NCI-H526 treated with DMSO at 0.1 percent for 48 hours (cell line): Measurements from ENCODE around the gene FARS2.

ENCODE experiments used
- DNase-seq: peaks from one replicate; lab custom pipeline; 2025; lab: John Stamatoyannopoulos, UW

FARS2 gene

GRCh38 chr6:5468586-5468985 lies 207.3 kb downstream of the FARS2 start:
- DNase-seq, result no peak

DNA sequence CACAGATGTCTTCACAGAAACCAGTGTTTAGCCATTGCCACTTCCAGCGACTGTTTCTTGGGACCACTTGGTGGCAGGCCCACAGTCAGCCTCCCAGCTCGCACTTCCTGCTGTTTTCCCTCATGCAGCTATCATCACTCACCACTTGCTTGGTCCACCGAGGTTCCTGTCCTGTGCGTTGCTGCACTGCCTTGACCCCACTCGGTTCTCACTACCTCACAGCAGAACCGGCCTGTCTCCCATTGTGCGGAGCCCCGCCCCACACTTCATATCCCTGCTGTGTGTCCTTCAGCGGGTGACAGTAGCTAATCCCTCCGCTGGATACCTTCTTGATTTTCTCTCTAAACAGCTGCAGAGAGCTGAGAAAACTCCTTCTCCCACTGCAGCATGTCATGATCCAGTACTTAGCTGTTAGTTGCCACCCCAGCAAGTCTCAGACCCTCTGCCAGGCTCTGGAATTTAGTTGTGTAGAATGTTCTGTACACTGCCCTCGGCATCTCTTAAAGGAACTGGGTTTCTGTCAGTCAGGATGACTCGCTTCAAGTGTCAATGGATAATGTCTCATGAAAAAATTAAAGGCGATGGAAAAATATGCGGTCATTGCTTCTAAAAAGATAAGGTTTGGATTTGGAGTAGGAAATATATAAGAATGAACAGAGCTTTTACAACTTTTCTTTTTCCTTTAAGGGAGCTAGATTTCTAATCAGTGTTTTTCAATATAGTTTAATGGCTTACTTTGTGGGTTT lies 208.0 kb downstream of the FARS2 start:
- no peak for DNase-seq

GRCh38 chr6:5471044-5471443 lies 209.7 kb downstream of the FARS2 start:
- peak; percentile 40 for DNase-seq

DNA sequence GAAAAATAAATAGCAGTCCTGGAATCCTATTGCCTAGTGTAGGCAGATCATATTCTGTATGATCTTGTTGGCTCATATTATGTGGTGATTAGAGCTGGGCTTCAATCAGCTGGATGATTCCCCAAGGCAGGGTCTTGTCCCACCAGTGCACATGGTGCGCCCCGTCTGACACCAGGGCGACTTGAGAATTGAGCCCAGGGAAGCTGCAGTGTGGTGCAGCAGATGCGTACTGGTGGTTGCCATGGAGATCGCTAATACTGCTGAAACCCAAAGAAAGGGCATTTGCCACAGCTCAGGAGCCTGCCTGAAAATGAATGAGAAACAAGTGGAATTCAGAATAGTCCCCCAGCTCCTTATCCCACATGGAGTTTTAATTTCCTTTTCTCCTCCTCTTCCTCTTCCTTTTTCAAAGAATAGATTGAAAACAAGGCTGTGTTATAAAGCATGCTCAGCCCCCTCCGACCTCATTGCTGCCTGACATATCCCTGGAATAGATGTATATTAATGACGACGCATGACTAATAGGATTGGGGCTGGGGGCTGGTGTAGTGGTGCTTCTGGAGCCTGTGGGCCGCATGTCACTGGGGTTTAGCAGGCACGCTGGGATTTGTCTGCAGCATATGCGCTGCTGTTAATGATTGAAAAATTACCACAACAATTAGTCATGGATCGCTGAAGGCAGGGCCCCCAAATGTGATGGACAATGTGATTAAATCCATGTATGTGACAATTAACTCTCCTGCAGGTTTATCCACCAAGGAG lies 210.5 kb downstream of the FARS2 start:
- no peak for DNase-seq

DNA sequence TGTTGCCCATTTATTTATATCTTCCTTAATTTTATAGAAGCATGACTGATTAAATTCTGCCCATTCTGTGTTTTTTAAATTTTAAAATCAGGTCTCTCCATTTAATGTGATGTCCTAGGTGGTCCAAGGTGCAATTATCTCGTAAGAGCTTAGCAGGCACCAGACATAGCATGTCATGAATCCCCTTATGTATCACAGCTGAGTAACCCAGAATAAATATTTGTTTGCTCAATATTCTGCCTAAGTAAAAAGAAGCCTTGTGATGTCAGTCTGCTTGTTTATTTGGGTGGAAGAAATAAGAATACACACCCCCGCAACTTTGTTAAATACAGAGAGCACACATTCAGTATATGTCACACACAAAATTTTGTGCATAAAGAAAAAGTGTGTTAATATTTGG lies 211.3 kb downstream of the FARS2 start:
- no peak for DNase-seq

- no peak for DNase-seq
Observed at GRCh38 chr6:5475779-5476178, 214.5 kb downstream of the FARS2 start.

- no peak for DNase-seq
Observed at GRCh38 chr6:5478380-5478779, 217.1 kb downstream of the FARS2 start.

- no peak for DNase-seq
Observed at GRCh38 chr6:5481033-5481432, 219.7 kb downstream of the FARS2 start.

GRCh38 chr6:5481750-5482149 lies 220.4 kb downstream of the FARS2 start:
- DNase-seq, result no peak

DNA sequence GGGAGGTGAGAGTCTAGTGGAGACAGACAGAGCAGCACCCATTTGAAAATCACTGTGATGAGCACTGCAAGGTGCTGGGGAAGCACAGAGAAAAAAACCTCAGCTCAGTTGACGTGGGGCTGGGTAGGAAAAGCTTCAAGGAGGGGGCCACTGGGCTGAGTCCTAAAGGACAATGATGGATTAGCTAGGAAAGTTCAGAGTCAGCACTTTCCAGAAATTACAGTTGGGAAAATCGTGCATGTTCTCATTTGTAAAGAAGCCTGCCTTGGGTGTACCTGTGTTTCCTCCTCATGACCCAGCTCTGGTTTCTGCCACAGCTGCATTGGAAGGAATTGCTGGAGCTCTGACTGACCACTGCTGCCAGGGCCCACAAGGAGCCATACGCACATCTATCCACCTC lies 221.3 kb downstream of the FARS2 start:
- no peak for DNase-seq

- no peak for DNase-seq
Observed at GRCh38 chr6:5484692-5485091, 223.4 kb downstream of the FARS2 start.

DNA sequence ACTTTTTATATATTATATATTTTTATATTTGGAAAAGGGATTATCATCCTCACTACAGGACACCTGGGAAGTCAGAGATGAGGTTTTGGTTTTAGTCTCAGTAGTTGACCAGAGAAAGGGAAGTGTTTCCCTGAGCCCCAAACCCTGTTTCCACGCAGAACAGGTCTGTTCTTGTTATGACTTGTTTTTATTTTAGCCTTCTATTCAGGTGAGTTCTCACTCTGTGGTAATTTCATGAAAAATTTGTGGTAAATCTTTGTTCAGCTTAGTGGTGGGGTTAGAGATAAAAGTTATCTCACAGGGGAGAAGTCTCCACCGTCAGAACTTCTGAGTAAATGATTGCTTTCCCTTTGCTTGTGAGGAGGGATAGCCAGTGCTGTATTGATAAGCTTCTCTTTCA lies 224.9 kb downstream of the FARS2 start:
- DNase-seq, result no peak

GRCh38 chr6:5490501-5491069 lies 229.3 kb downstream of the FARS2 start:
- no peak for DNase-seq

DNA sequence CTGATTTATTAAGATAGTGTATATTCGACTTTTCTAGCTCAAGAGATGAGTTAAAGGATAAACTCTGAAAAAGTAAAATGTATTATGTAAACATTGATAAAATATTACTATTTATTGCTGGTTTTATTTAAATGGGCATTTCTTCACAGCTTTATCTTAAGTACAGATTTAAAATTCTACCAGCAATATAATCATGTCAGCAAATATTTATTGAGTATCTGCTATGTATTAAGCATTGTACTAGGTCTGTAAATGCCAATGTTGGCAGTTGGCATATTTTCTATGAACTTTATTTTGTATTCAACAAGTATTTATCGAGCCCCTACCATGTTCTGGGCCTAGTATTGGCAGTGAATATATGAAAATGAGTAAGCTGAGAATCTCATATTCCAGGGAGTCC lies 231.0 kb downstream of the FARS2 start:
- DNase-seq, result no peak

- no peak for DNase-seq
Observed at GRCh38 chr6:5493806-5494205, 232.5 kb downstream of the FARS2 start.

GRCh38 chr6:5497896-5498578 lies 236.7 kb downstream of the FARS2 start:
- peak; percentile 12 for DNase-seq

- DNase-seq, result no peak
Observed at GRCh38 chr6:5498579-5498899, 237.2 kb downstream of the FARS2 start.

- no peak for DNase-seq
Observed at GRCh38 chr6:5499644-5500306, 238.5 kb downstream of the FARS2 start.

DNA sequence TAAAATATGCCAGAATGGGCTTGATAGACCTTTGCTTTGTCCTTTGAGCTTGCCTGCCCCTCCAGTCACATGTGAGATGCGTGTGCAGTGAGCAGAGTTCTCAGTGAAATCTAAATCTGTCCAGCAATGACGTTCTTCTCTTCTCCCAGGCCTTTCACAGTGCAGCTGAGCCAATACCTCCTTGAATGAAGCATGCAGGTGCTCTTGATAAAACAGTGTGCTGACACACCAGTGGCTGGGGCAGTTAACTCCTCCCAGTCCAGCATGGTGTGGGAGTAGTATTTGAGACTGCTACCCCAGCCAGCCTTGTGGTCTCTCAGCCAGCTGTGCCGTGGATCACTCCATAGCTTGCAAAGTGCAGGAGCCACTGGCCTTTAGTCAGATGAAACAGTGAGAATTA lies 240.5 kb downstream of the FARS2 start:
- DNase-seq, result no peak

DNA sequence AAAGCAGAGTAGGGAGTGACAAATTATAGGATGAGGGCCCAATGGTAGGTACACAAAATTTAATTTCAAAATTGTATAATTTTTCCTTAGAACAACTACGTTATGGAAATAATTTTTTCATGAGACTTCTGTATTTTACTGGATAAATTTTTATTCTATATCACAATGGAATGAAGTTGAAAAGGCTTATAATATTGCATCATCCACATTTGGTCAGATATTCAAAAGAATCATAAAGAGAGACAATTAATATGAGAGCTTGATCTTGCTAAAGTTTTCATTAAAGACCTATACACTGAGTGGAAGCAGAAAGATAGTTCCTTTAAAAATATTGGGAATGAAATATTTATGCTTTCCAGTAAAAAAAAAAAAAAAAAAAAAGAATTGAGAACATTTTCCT lies 242.8 kb downstream of the FARS2 start:
- DNase-seq, result no peak

GRCh38 chr6:5506149-5506548 lies 244.8 kb downstream of the FARS2 start:
- no peak for DNase-seq

- DNase-seq, result no peak
Observed at GRCh38 chr6:5506597-5506996, 245.3 kb downstream of the FARS2 start.
